Loucy (cell line): Measurements from ENCODE around the gene ASB4.

Experiments
- H2AFZ ChIP-seq: fragments of 200-600 bp; sonication (generic); 2 replicates; pipeline ENCODE4 v1.6.0; 2016; ENCODE audit warnings: antibody characterized with exemption, mild to moderate bottlenecking, low read length, moderate library complexity
- H3F3A ChIP-seq: fragments of 200-600 bp; 2 replicates; pipeline ENCODE4 v1.6.0; 2016; ENCODE audit warnings: antibody characterized with exemption, low read depth, mild to moderate bottlenecking
- H3K27me3 ChIP-seq: fragments of 200-600 bp; sonication (generic); 2 replicates; pipeline ENCODE4 v1.6.1; 2014; ENCODE audit warnings: low read length, mild to moderate bottlenecking; ENCODE audit not compliant: insufficient read depth, poor library complexity, severe bottlenecking
- H3K36me3 ChIP-seq: fragments of 200-600 bp; sonication (generic); 2 replicates; pipeline ENCODE4 v1.6.1; 2016; ENCODE audit warnings: low read length; ENCODE audit not compliant: insufficient read depth
- H3K4me1 ChIP-seq: fragments of 200-600 bp; sonication (generic); 2 replicates; pipeline ENCODE4 v1.5.1; 2014; ENCODE audit warnings: low read length, mild to moderate bottlenecking; ENCODE audit not compliant: insufficient read depth, poor library complexity, severe bottlenecking
- H3K4me2 ChIP-seq: fragments of 200-600 bp; sonication (generic); 2 replicates; pipeline ENCODE4 v1.6.0; 2014; ENCODE audit warnings: antibody characterized with exemption, low read length, low read depth, mild to moderate bottlenecking; ENCODE audit not compliant: poor library complexity, severe bottlenecking
- H3K4me3 ChIP-seq: fragments of 200-600 bp; sonication (generic); 2 replicates; pipeline ENCODE4 v1.5.1; 2014; ENCODE audit warnings: low read length, mild to moderate bottlenecking, mixed read lengths; ENCODE audit not compliant: poor library complexity, severe bottlenecking
- H3K79me2 ChIP-seq: fragments of 200-600 bp; sonication (generic); 2 replicates; pipeline ENCODE4 v1.6.1; 2014; ENCODE audit warnings: low read length; ENCODE audit not compliant: insufficient read depth
- H3K9ac ChIP-seq: fragments of 200-600 bp; sonication (generic); 2 replicates; pipeline ENCODE4 v1.6.0; 2014; ENCODE audit warnings: mild to moderate bottlenecking, low read depth, low read length, moderate library complexity; ENCODE audit not compliant: poor library complexity, severe bottlenecking
- H3K9me2 ChIP-seq: fragments of 200-600 bp; sonication (generic); replicated peaks from 2 replicates; pipeline ENCODE4 v1.6.1; 2016; ENCODE audit warnings: low read depth, low read length, mixed read lengths
- H3K9me3 ChIP-seq: fragments of 200-600 bp; sonication (generic); 2 replicates; pipeline ENCODE4 v1.6.1; 2014; ENCODE audit warnings: mild to moderate bottlenecking, antibody characterized with exemption, low read length, low read depth; ENCODE audit not compliant: insufficient read depth
- H4K20me1 ChIP-seq: fragments of 200-600 bp; sonication (generic); 2 replicates; pipeline ENCODE4 v1.6.0; 2014; ENCODE audit warnings: antibody characterized with exemption, low read length, mild to moderate bottlenecking; ENCODE audit not compliant: insufficient read depth, poor library complexity, severe bottlenecking
- EZH2phosphoT487 ChIP-seq: fragments of 200-600 bp; IDR thresholded peaks from 2 replicates; pipeline ENCODE4 v1.6.1; 2018; ENCODE audit warnings: antibody characterized with exemption, mild to moderate bottlenecking, moderate library complexity, borderline replicate concordance
- TF ChIP-seq, protein P1 (sequence below): fragments of 200-600 bp; sonication (generic); conservative IDR thresholded peaks from 2 replicates; pipeline ENCODE4 v1.5.1; 2014; ENCODE audit warnings: mild to moderate bottlenecking, antibody characterized with exemption, low read length

Gene ASB4

DNA sequence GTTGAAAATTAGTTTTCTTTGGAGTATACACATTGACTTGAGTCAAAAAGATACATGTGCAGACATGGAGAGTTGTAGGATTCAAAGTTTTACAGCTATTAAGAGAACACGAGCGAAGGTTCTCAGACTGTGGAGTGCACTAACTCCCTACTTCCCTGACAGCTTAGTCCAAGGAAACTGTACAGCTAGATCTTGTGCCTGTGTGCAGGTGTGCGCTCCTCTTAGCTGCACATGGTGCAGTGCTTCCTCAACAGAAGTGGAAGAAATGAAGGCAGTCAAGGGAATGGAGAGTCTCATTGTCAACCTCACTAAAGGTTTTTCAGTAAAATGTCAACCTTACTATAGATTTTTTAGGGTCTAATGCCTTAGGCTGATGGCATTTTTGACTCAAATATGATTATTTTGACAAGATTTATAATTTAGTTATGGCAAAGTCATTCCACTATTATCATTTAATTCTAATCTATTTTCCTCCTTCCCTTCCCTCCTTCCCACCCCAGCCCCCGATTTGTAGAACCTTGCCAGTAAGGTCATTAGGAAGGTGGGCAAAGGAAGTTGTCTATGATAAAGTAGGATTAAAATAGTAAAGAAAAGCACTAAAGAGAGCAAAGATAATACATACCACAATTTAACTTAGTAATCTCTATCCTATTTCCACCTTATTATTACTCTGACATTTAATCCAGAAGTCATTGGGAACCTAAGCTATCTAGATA is 97.0 kb downstream of the ASB4 start:
- no peak overlapping the region for H2AFZ ChIP-seq

GRCh38 chr7:95583834-95584621 is 98.3 kb downstream of the ASB4 start:
- Histone ChIP-seq H4K20me1 (no peaks in the 10 kb centered on the region), H3F3A (no peaks in the 10 kb centered on the region), H3K4me2 (no peak overlapping the region), H3K9ac (no peak overlapping the region), H3K9me3 (no peaks in the 10 kb centered on the region), H3K4me1 (no peaks in the 10 kb centered on the region), H3K4me3 (no peak overlapping the region), H3K27me3 (no peaks in the 10 kb centered on the region), H3K79me2 (no peaks in the 10 kb centered on the region), H3K9me2 (no peaks in the 10 kb centered on the region), H3K36me3 (no peaks in the 10 kb centered on the region), H2AFZ (no peak overlapping the region)
- TF ChIP-seq, protein P1, sequence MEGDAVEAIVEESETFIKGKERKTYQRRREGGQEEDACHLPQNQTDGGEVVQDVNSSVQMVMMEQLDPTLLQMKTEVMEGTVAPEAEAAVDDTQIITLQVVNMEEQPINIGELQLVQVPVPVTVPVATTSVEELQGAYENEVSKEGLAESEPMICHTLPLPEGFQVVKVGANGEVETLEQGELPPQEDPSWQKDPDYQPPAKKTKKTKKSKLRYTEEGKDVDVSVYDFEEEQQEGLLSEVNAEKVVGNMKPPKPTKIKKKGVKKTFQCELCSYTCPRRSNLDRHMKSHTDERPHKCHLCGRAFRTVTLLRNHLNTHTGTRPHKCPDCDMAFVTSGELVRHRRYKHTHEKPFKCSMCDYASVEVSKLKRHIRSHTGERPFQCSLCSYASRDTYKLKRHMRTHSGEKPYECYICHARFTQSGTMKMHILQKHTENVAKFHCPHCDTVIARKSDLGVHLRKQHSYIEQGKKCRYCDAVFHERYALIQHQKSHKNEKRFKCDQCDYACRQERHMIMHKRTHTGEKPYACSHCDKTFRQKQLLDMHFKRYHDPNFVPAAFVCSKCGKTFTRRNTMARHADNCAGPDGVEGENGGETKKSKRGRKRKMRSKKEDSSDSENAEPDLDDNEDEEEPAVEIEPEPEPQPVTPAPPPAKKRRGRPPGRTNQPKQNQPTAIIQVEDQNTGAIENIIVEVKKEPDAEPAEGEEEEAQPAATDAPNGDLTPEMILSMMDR = no peak
- no peak for TF ChIP-seq EZH2phosphoT487

More for the DNA sequence above, 97.0 kb downstream of the ASB4 start:
- H3K79me2 ChIP-seq = no peaks in the 10 kb centered on the region
- no peak overlapping the region for H3K9ac ChIP-seq
- H3K4me1 ChIP-seq = no peaks in the 10 kb centered on the region
- H3K36me3 ChIP-seq = no peaks in the 10 kb centered on the region
- H3K4me2 ChIP-seq = no peak overlapping the region
- no peaks in the 10 kb centered on the region for H4K20me1 ChIP-seq
- no peak overlapping the region for H3K4me3 ChIP-seq
- H3F3A ChIP-seq = no peaks in the 10 kb centered on the region
- no peaks in the 10 kb centered on the region for H3K27me3 ChIP-seq
- no peaks in the 10 kb centered on the region for H3K9me2 ChIP-seq
- TF ChIP-seq EZH2phosphoT487 = no peak
- TF ChIP-seq, protein P1 = no peak
- no peaks in the 10 kb centered on the region for H3K9me3 ChIP-seq

- Histone ChIP-seq H3K4me3 (no peak overlapping the region), H3K9ac (no peak overlapping the region), H4K20me1 (no peaks in the 10 kb centered on the region), H3K9me2 (no peaks in the 10 kb centered on the region), H3K27me3 (no peaks in the 10 kb centered on the region), H3K36me3 (no peaks in the 10 kb centered on the region), H3K79me2 (no peaks in the 10 kb centered on the region), H3K9me3 (no peaks in the 10 kb centered on the region), H3K4me2 (no peak overlapping the region), H3K4me1 (no peaks in the 10 kb centered on the region), H2AFZ (no peak overlapping the region), H3F3A (no peaks in the 10 kb centered on the region)
- TF ChIP-seq, protein P1 = no peak
- TF ChIP-seq EZH2phosphoT487 = no peak
Observed at GRCh38 chr7:95584769-95585425, 99.2 kb downstream of the ASB4 start.
